GM20431 (cell line): ENCODE results near the gene AKAP6.
"Not testable (repeated sequence)": the region's sequence is repeated elsewhere in the genome, so short reads cannot be mapped to it uniquely, and the experiment has no call there.

Experiments
- in situ Hi-C: fragments of 300-500 bp; cut with MseI, MboI; formaldehyde crosslinking; loops from one replicate; pipeline ENCODE4 v1.15.0; 2020; ENCODE audit warnings: low sequenced_read_pairs; ENCODE audit not compliant: unreplicated experiment

Gene AKAP6

GRCh38 chr14:32366256-32366879 is 37.3 kb downstream of the AKAP6 start:
- in situ Hi-C loops, result no loop called here

GRCh38 chr14:32366986-32367385 is 37.9 kb downstream of the AKAP6 start:
- in situ Hi-C loops, result no loop called here

- in situ Hi-C loops, result no loop called here
These were observed 38.4 kb downstream of the AKAP6 start for GRCh38 chr14:32367516-32367915.

GRCh38 chr14:32368107-32368506 is 39.0 kb downstream of the AKAP6 start:
- in situ Hi-C loops, result no loop called here

- in situ Hi-C loops, result no loop called here
These were observed 41.6 kb downstream of the AKAP6 start for GRCh38 chr14:32370714-32371113.

- in situ Hi-C loops, result no loop called here
These were observed 43.1 kb downstream of the AKAP6 start for GRCh38 chr14:32372154-32372553.

- in situ Hi-C loops, result not testable (repeated sequence)
These were observed 44.1 kb downstream of the AKAP6 start for GRCh38 chr14:32373174-32373573.

- in situ Hi-C loops, result no loop called here
These were observed 45.1 kb downstream of the AKAP6 start for GRCh38 chr14:32374155-32374554.

GRCh38 chr14:32375663-32376062 is 46.6 kb downstream of the AKAP6 start:
- in situ Hi-C loops, result no loop called here

GRCh38 chr14:32377046-32377646 is 48.0 kb downstream of the AKAP6 start:
- in situ Hi-C loops, result no loop called here

- in situ Hi-C loops, result no loop called here
These were observed 49.2 kb downstream of the AKAP6 start for GRCh38 chr14:32378284-32378683.

- in situ Hi-C loops, result no loop called here
These were observed 50.3 kb downstream of the AKAP6 start for GRCh38 chr14:32379447-32379846.

GRCh38 chr14:32381869-32382268 is 52.8 kb downstream of the AKAP6 start:
- in situ Hi-C loops, result no loop called here

GRCh38 chr14:32382704-32383103 is 53.6 kb downstream of the AKAP6 start:
- in situ Hi-C loops, result no loop called here

- in situ Hi-C loops, result no loop called here
These were observed 54.4 kb downstream of the AKAP6 start for GRCh38 chr14:32383364-32384009.

GRCh38 chr14:32384464-32384863 is 55.4 kb downstream of the AKAP6 start:
- in situ Hi-C loops, result no loop called here

- in situ Hi-C loops, result not testable (repeated sequence)
These were observed 58.2 kb downstream of the AKAP6 start for GRCh38 chr14:32387295-32387694.

- in situ Hi-C loops, result no loop called here
These were observed 64.0 kb downstream of the AKAP6 start for GRCh38 chr14:32393119-32393518.

- in situ Hi-C loops, result no loop called here
These were observed 64.9 kb downstream of the AKAP6 start for GRCh38 chr14:32394038-32394437.

GRCh38 chr14:32396885-32397284 is 67.8 kb downstream of the AKAP6 start:
- in situ Hi-C loops, result no loop called here

- in situ Hi-C loops, result no loop called here
These were observed 69.0 kb downstream of the AKAP6 start for GRCh38 chr14:32397861-32398640.
